Panc1 (cell line): ENCODE measurements around the gene LRRC4B.

Experiments
- POLR2AphosphoS5 ChIP-seq: IDR thresholded peaks from 2 replicates; pipeline ENCODE4 v1.6.1; 2012; ENCODE audit warnings: mild to moderate bottlenecking, low read depth, low read length, moderate library complexity
- SIN3A ChIP-seq: IDR thresholded peaks from 2 replicates; pipeline ENCODE4 v1.6.1; 2012; ENCODE audit warnings: low read depth, mild to moderate bottlenecking, low read length, moderate library complexity, borderline replicate concordance; ENCODE audit not compliant: insufficient read depth
- TCF7L2 ChIP-seq: IDR thresholded peaks from 2 replicates; pipeline ENCODE4 v1.6.1; 2011; ENCODE audit warnings: mild to moderate bottlenecking, low read depth, low read length, inconsistent platforms

DNA sequence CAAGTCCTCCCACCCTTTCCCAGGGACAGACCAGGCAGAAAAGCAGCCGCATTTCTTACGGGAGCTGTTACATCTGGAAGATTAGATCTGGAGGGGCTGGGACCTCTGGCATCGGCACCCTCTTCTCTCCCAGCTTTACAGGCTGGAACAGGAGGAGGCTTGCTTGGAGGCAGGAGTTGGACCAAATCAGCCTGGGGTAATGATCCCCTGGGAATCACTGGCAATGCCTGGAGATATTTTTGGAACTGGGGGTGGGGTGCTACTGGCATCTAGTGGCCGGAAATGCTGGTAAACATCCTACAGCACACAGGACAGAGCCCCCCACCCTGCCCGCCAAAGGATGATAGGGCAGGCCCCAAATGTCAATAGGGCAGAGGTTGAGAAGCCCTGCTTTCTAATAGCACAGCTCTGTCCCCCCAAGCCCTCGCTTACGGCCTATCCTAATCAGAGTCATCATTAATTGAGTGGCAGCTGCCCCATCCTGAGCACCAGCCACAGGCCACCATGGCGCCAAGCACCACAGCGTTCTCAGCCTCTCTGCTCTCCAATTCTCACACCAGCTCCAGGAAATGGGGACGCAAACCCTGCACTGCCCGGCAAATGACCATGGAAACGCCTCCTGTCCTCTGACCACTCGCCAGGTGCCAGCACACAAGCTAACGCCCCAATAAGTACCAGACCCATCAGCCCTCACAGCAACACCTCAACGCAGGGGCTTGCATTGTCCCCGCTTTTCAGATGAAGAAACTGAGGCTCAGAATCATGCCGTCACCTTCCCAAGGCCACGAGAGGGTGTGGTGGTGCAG, 20.6 kb downstream of the LRRC4B start:
- TF ChIP-seq POLR2AphosphoS5: no peak
- TF ChIP-seq TCF7L2: no peak
- TF ChIP-seq SIN3A: no peak
